ENCODE data around the gene SIKE1.
"Not testable (repeated sequence)": the region's sequence is repeated elsewhere in the genome, so short reads cannot be mapped to it uniquely, and the experiment has no call there.

SIKE1 gene

GRCh38 chr1:114780344-114781226, at the start of gene SIKE1:
Gene SIKE1 (minus strand): TSS chr1:114780685. CDS start chr1:114780607, 78 bp downstream.
- H3K4me3 ChIP-seq (ENCODE audit: low read depth, low read length) = peak within 1 kb of the TSS; percentile 89
- peaks cover 23% of the 10 kb centered on the region for H3K79me2 ChIP-seq (ENCODE audit: control insufficient read depth, insufficient read depth, low read length, unreplicated experiment)
- H3K4me1 ChIP-seq (ENCODE audit: control insufficient read depth, insufficient read depth, low read length, unreplicated experiment) = peaks cover 10% of the 10 kb centered on the region
- H3K27me3 ChIP-seq (ENCODE audit: insufficient read depth, low read length) = no peaks in the 10 kb centered on the region
- peak within 1 kb of the TSS; percentile 59 for H3K27ac ChIP-seq (ENCODE audit: low read depth, low read length)
- peaks cover 19% of the 10 kb centered on the region for H3K36me3 ChIP-seq (ENCODE audit: insufficient read depth, low read length)
- peak within 1 kb of the TSS; percentile 95 for H2AFZ ChIP-seq (ENCODE audit: low read length, unreplicated experiment)

GRCh38 chr1:114830075-114830474, 49.6 kb upstream of the SIKE1 start:
- not testable (repeated sequence) for H2AFZ ChIP-seq (ENCODE audit: low read length, unreplicated experiment); H3K4me3 ChIP-seq (ENCODE audit: low read depth, low read length); H3K4me1 ChIP-seq (ENCODE audit: control insufficient read depth, insufficient read depth, low read length, unreplicated experiment); H3K36me3 ChIP-seq (ENCODE audit: insufficient read depth, low read length); H3K79me2 ChIP-seq (ENCODE audit: control insufficient read depth, insufficient read depth, low read length, unreplicated experiment); H3K27ac ChIP-seq (ENCODE audit: low read depth, low read length); H3K27me3 ChIP-seq (ENCODE audit: insufficient read depth, low read length)

GRCh38 chr1:114828251-114828650, 47.8 kb upstream of the SIKE1 start:
- Histone ChIP-seq H3K4me1 (ENCODE audit: control insufficient read depth, insufficient read depth, low read length, unreplicated experiment) (peaks cover 4% of the 10 kb centered on the region), H2AFZ (ENCODE audit: low read length, unreplicated experiment) (no peak overlapping the region), H3K27me3 (ENCODE audit: insufficient read depth, low read length) (peaks cover 3% of the 10 kb centered on the region; the same call in 1 of the 2 replicates), H3K4me3 (ENCODE audit: low read depth, low read length) (no peak overlapping the region), H3K36me3 (ENCODE audit: insufficient read depth, low read length) (no peaks in the 10 kb centered on the region), H3K27ac (ENCODE audit: low read depth, low read length) (no peak overlapping the region), H3K79me2 (ENCODE audit: control insufficient read depth, insufficient read depth, low read length, unreplicated experiment) (no peaks in the 10 kb centered on the region)

GRCh38 chr1:114821978-114822377, 41.5 kb upstream of the SIKE1 start:
- Histone ChIP-seq H3K27me3 (ENCODE audit: insufficient read depth, low read length) (peaks cover 30% of the 10 kb centered on the region), H3K4me3 (ENCODE audit: low read depth, low read length) (no peak overlapping the region), H2AFZ (ENCODE audit: low read length, unreplicated experiment) (no peak overlapping the region), H3K79me2 (ENCODE audit: control insufficient read depth, insufficient read depth, low read length, unreplicated experiment) (no peaks in the 10 kb centered on the region), H3K27ac (ENCODE audit: low read depth, low read length) (no peak overlapping the region), H3K36me3 (ENCODE audit: insufficient read depth, low read length) (no peaks in the 10 kb centered on the region), H3K4me1 (ENCODE audit: control insufficient read depth, insufficient read depth, low read length, unreplicated experiment) (no peaks in the 10 kb centered on the region)

GRCh38 chr1:114820392-114820791, 39.9 kb upstream of the SIKE1 start:
- Histone ChIP-seq H2AFZ (ENCODE audit: low read length, unreplicated experiment) (no peak overlapping the region), H3K4me1 (ENCODE audit: control insufficient read depth, insufficient read depth, low read length, unreplicated experiment) (no peaks in the 10 kb centered on the region)

GRCh38 chr1:114819869-114820268, 39.4 kb upstream of the SIKE1 start:
- Histone ChIP-seq H3K36me3 (ENCODE audit: insufficient read depth, low read length) (no peaks in the 10 kb centered on the region), H3K27me3 (ENCODE audit: insufficient read depth, low read length) (peaks cover 35% of the 10 kb centered on the region), H3K4me3 (ENCODE audit: low read depth, low read length) (no peak overlapping the region), H2AFZ (ENCODE audit: low read length, unreplicated experiment) (no peak overlapping the region), H3K4me1 (ENCODE audit: control insufficient read depth, insufficient read depth, low read length, unreplicated experiment) (no peaks in the 10 kb centered on the region), H3K27ac (ENCODE audit: low read depth, low read length) (no peak overlapping the region), H3K79me2 (ENCODE audit: control insufficient read depth, insufficient read depth, low read length, unreplicated experiment) (no peaks in the 10 kb centered on the region)

More at GRCh38 chr1:114820392-114820791, 39.9 kb upstream of the SIKE1 start:
- no peak overlapping the region for H3K27ac ChIP-seq (ENCODE audit: low read depth, low read length)
- H3K4me3 ChIP-seq (ENCODE audit: low read depth, low read length) = no peak overlapping the region
- H3K79me2 ChIP-seq (ENCODE audit: control insufficient read depth, insufficient read depth, low read length, unreplicated experiment) = no peaks in the 10 kb centered on the region
- no peaks in the 10 kb centered on the region for H3K36me3 ChIP-seq (ENCODE audit: insufficient read depth, low read length)
- H3K27me3 ChIP-seq (ENCODE audit: insufficient read depth, low read length) = peaks cover 30% of the 10 kb centered on the region

- not testable (repeated sequence) for H3K4me1 ChIP-seq (ENCODE audit: control insufficient read depth, insufficient read depth, low read length, unreplicated experiment); H3K4me3 ChIP-seq (ENCODE audit: low read depth, low read length); H3K27ac ChIP-seq (ENCODE audit: low read depth, low read length); H3K79me2 ChIP-seq (ENCODE audit: control insufficient read depth, insufficient read depth, low read length, unreplicated experiment); H3K36me3 ChIP-seq (ENCODE audit: insufficient read depth, low read length); H2AFZ ChIP-seq (ENCODE audit: low read length, unreplicated experiment)
- peaks cover 31% of the 10 kb centered on the region for H3K27me3 ChIP-seq (ENCODE audit: insufficient read depth, low read length)
Observed at GRCh38 chr1:114804449-114804848, 24.0 kb upstream of the SIKE1 start.

GRCh38 chr1:114803001-114803400, 22.5 kb upstream of the SIKE1 start:
- no peak overlapping the region for H3K27ac ChIP-seq (ENCODE audit: low read depth, low read length)
- no peaks in the 10 kb centered on the region for H3K4me1 ChIP-seq (ENCODE audit: control insufficient read depth, insufficient read depth, low read length, unreplicated experiment)
- peaks cover 46% of the 10 kb centered on the region for H3K27me3 ChIP-seq (ENCODE audit: insufficient read depth, low read length)
- H2AFZ ChIP-seq (ENCODE audit: low read length, unreplicated experiment) = no peak overlapping the region
- H3K79me2 ChIP-seq (ENCODE audit: control insufficient read depth, insufficient read depth, low read length, unreplicated experiment) = no peaks in the 10 kb centered on the region
- H3K4me3 ChIP-seq (ENCODE audit: low read depth, low read length) = no peak overlapping the region
- H3K36me3 ChIP-seq (ENCODE audit: insufficient read depth, low read length) = no peaks in the 10 kb centered on the region

- no peak overlapping the region for H3K4me3 ChIP-seq (ENCODE audit: low read depth, low read length)
- H3K4me1 ChIP-seq (ENCODE audit: control insufficient read depth, insufficient read depth, low read length, unreplicated experiment) = no peaks in the 10 kb centered on the region
- no peaks in the 10 kb centered on the region for H3K36me3 ChIP-seq (ENCODE audit: insufficient read depth, low read length)
- peaks cover 68% of the 10 kb centered on the region for H3K27me3 ChIP-seq (ENCODE audit: insufficient read depth, low read length)
- H3K79me2 ChIP-seq (ENCODE audit: control insufficient read depth, insufficient read depth, low read length, unreplicated experiment) = no peaks in the 10 kb centered on the region
- no peak overlapping the region for H3K27ac ChIP-seq (ENCODE audit: low read depth, low read length)
- H2AFZ ChIP-seq (ENCODE audit: low read length, unreplicated experiment) = no peak overlapping the region
Observed at GRCh38 chr1:114794038-114794437, 13.6 kb upstream of the SIKE1 start.

- not testable (repeated sequence) for H3K4me1 ChIP-seq (ENCODE audit: control insufficient read depth, insufficient read depth, low read length, unreplicated experiment); H3K79me2 ChIP-seq (ENCODE audit: control insufficient read depth, insufficient read depth, low read length, unreplicated experiment); H3K36me3 ChIP-seq (ENCODE audit: insufficient read depth, low read length); H3K4me3 ChIP-seq (ENCODE audit: low read depth, low read length); H3K27ac ChIP-seq (ENCODE audit: low read depth, low read length); H2AFZ ChIP-seq (ENCODE audit: low read length, unreplicated experiment)
- peaks cover 40% of the 10 kb centered on the region for H3K27me3 ChIP-seq (ENCODE audit: insufficient read depth, low read length)
Observed at GRCh38 chr1:114790581-114790980, 10.1 kb upstream of the SIKE1 start.

- H3K27ac ChIP-seq (ENCODE audit: low read depth, low read length); H3K4me1 ChIP-seq (ENCODE audit: control insufficient read depth, insufficient read depth, low read length, unreplicated experiment); H3K4me3 ChIP-seq (ENCODE audit: low read depth, low read length); H3K27me3 ChIP-seq (ENCODE audit: insufficient read depth, low read length); H2AFZ ChIP-seq (ENCODE audit: low read length, unreplicated experiment); H3K79me2 ChIP-seq (ENCODE audit: control insufficient read depth, insufficient read depth, low read length, unreplicated experiment); H3K36me3 ChIP-seq (ENCODE audit: insufficient read depth, low read length): not testable (repeated sequence)
Observed at GRCh38 chr1:114786440-114786839, 6.0 kb upstream of the SIKE1 start.

All from ACC112 (cell line).